HCT116 (cell line): ENCODE data around the gene RLN3. TPM values are rescaled to one million over a fixed set of nuclear protein-coding genes. Genes with fewer than 3 reads are reported as not detected.

Source experiments
- ATAC-seq: fragments of 200-7000 bp; cut with Tn5 transposase; 2 replicates; pipeline ENCODE4 v1.9.1; 2020; ENCODE audit warnings: mild to moderate bottlenecking, moderate library complexity
- BruUV-seq: library from RNA; stranded (reverse); fragments of 400-500 nt; replicated peaks from 2 replicates; lab custom pipeline; 2021; lab: Mats Ljungman, UMichigan
- CTCF ChIA-PET: fragments of 300-600 bp; sonication (Branson Sonifier 250); formaldehyde crosslinking; loops from one replicate; lab custom pipeline; 2021; ENCODE audit warnings: antibody characterized with exemption; lab: Charles Lee
- POLR2A ChIA-PET: fragments of 300-600, 350-600 bp; sonication (Branson Sonifier 250); formaldehyde crosslinking; loops from one replicate; lab custom pipeline; 2021; ENCODE audit warnings: antibody characterized with exemption; lab: Charles Lee
- RAD21 ChIA-PET, 2 experiments: fragments of 300-600 bp; sonication (Branson Sonifier 250); formaldehyde crosslinking; loops; one replicate each; lab custom pipeline; 2023; ENCODE audit warnings: low total read pairs in 2 of 2; ENCODE audit not compliant: uncharacterized antibody in 2 of 2, unreplicated experiment in 2 of 2, low non-redundant PET in 1 of 2; lab: Charles Lee
- DNase-seq: peaks from one replicate; pipeline ENCODE4 v3.0.0-alpha.2; 2010; ENCODE audit warnings: low read depth, low spot score
- H2AFZ ChIP-seq: fragments of 200-600 bp; shearing (Covaris generic), sonication (generic); 2 replicates; pipeline ENCODE4 v1.6.1; 2017; ENCODE audit warnings: low read depth, mixed run types, mixed read lengths, antibody characterized with exemption, low read length; ENCODE audit not compliant: poor library complexity, severe bottlenecking
- H3K27ac ChIP-seq: 2 replicates; pipeline ENCODE4 v1.5.1; 2012; ENCODE audit warnings: low read depth, low read length
- H3K27me3 ChIP-seq: fragments of 200-600 bp; sonication (generic); 2 replicates; pipeline ENCODE4 v1.6.1; 2016; ENCODE audit warnings: mixed run types, low read length, mixed read lengths; ENCODE audit not compliant: insufficient read depth
- H3K36me3 ChIP-seq, 2 experiments: fragments of 200-500 bp in 1 of 2; fragments of 200-600 bp in 1 of 2; sonication (Bioruptor generic) in 1 of 2; sonication (generic) in 1 of 2; 2 replicates each; pipeline versions ENCODE4 v1.5.1 to v1.6.1; 2014 to 2016; ENCODE audit warnings: low read length in 2 of 2, inconsistent platforms in 1 of 2, mixed read lengths in 1 of 2, mixed run types in 1 of 2; ENCODE audit not compliant: insufficient read depth in 2 of 2, control insufficient read depth in 1 of 2
- H3K4me1 ChIP-seq, 2 experiments: fragments of 200-600 bp in 1 of 2; sonication (generic) in 1 of 2; 2 replicates each; pipeline versions ENCODE4 v1.5.1 to v1.6.1; 2012 to 2017; ENCODE audit warnings: low read length in 2 of 2, inconsistent platforms in 1 of 2, mild to moderate bottlenecking in 1 of 2, mixed read lengths in 1 of 2, mixed run types in 1 of 2, moderate library complexity in 1 of 2; ENCODE audit not compliant: insufficient read depth in 2 of 2, control insufficient read depth in 1 of 2
- H3K4me2 ChIP-seq: fragments of 200-600 bp; sonication (generic); 2 replicates; pipeline ENCODE4 v1.6.1; 2017; ENCODE audit warnings: mixed run types, low read length, mixed read lengths
- H3K4me3 ChIP-seq, 2 experiments: fragments of 200-600 bp in 1 of 2; sonication (generic) in 1 of 2; replicated peaks in 1 of 2; 2 replicates each; pipeline ENCODE4 v1.5.1; 2011 to 2016; ENCODE audit warnings: low read length in 2 of 2, control low read depth in 1 of 2, low read depth in 1 of 2, mild to moderate bottlenecking in 1 of 2, mixed read lengths in 1 of 2, mixed run types in 1 of 2
- H3K79me2 ChIP-seq: fragments of 200-600 bp; sonication (generic); 2 replicates; pipeline ENCODE4 v1.6.1; 2017; ENCODE audit warnings: mild to moderate bottlenecking, mixed run types, low read length, moderate library complexity, mixed read lengths; ENCODE audit not compliant: insufficient read depth
- H3K9ac ChIP-seq: fragments of 200-600 bp; sonication (generic); 2 replicates; pipeline ENCODE4 v1.6.1; 2016; ENCODE audit warnings: low read length, mixed read lengths
- H3K9me2 ChIP-seq: fragments of 200-600 bp; sonication (generic), shearing (Covaris generic); 2 replicates; pipeline ENCODE4 v1.6.1; 2017; ENCODE audit warnings: mixed run types, mild to moderate bottlenecking, moderate library complexity; ENCODE audit not compliant: insufficient read depth
- H3K9me3 ChIP-seq, 2 experiments: fragments of 200-500 bp in 1 of 2; fragments of 200-600 bp in 1 of 2; sonication (Bioruptor generic) in 1 of 2; sonication (generic) in 1 of 2; 2 replicates each; pipeline ENCODE4 v1.6.1; 2014 to 2017; ENCODE audit warnings: low read length in 2 of 2, mixed read lengths in 2 of 2, inconsistent platforms in 1 of 2, low read depth in 1 of 2, mild to moderate bottlenecking in 1 of 2, mixed run types in 1 of 2, moderate library complexity in 1 of 2; ENCODE audit not compliant: control insufficient read depth in 1 of 2, insufficient read depth in 1 of 2
- H4K20me1 ChIP-seq: fragments of 200-600 bp; sonication (generic), shearing (Covaris generic); 2 replicates; pipeline ENCODE4 v1.6.1; 2017; ENCODE audit warnings: mixed run types, mild to moderate bottlenecking, moderate library complexity; ENCODE audit not compliant: insufficient read depth
- CBX3 ChIP-seq: IDR thresholded peaks from 2 replicates; pipeline ENCODE4 v1.6.1; 2012; ENCODE audit warnings: low read depth
- CEBPB ChIP-seq: IDR thresholded peaks from 2 replicates; pipeline ENCODE4 v1.6.1; 2012; ENCODE audit warnings: low read depth
- EGR1 ChIP-seq: IDR thresholded peaks from 2 replicates; pipeline ENCODE4 v1.6.1; 2012; ENCODE audit warnings: low read depth
- ELF1 ChIP-seq: IDR thresholded peaks from 2 replicates; pipeline ENCODE4 v1.6.1; 2012; ENCODE audit warnings: low read depth, borderline replicate concordance
- EZH2 ChIP-seq: fragments of 200-600 bp; sonication (generic); IDR thresholded peaks from 2 replicates; pipeline ENCODE4 v1.6.1; 2017; ENCODE audit warnings: antibody characterized with exemption, mixed run types
- FOSL1 ChIP-seq: IDR thresholded peaks from 2 replicates; pipeline ENCODE4 v1.6.1; 2012; ENCODE audit warnings: low read depth
- JUND ChIP-seq: IDR thresholded peaks from 2 replicates; pipeline ENCODE4 v1.6.1; 2012
- POLR2A ChIP-seq: IDR thresholded peaks from 2 replicates; pipeline ENCODE4 v1.7.0; 2011; ENCODE audit warnings: borderline replicate concordance; ENCODE audit not compliant: insufficient read depth, insufficient read length; ENCODE audit errors: extremely low read depth
- POLR2AphosphoS5 ChIP-seq: IDR thresholded peaks from 2 replicates; pipeline ENCODE4 v1.6.1; 2011; ENCODE audit warnings: mild to moderate bottlenecking, low read depth, low read length, moderate library complexity
- RAD21 ChIP-seq: IDR thresholded peaks from 2 replicates; pipeline ENCODE4 v1.6.1; 2012; ENCODE audit warnings: low read depth, mild to moderate bottlenecking
- REST ChIP-seq: IDR thresholded peaks from 2 replicates; pipeline ENCODE4 v1.6.1; 2012; ENCODE audit warnings: low read depth
- SIN3A ChIP-seq: IDR thresholded peaks from 2 replicates; pipeline ENCODE4 v1.6.1; 2012; ENCODE audit warnings: low read depth
- SP1 ChIP-seq: IDR thresholded peaks from 2 replicates; pipeline ENCODE4 v1.6.1; 2012; ENCODE audit warnings: low read depth
- SRF ChIP-seq: IDR thresholded peaks from 2 replicates; pipeline ENCODE4 v1.6.1; 2012; ENCODE audit warnings: low read depth
- TCF7L2 ChIP-seq: IDR thresholded peaks from 2 replicates; pipeline ENCODE4 v1.7.0; 2011; ENCODE audit warnings: borderline replicate concordance, inconsistent platforms; ENCODE audit not compliant: insufficient read depth, insufficient read length; ENCODE audit errors: extremely low read depth
- ZBTB33 ChIP-seq: IDR thresholded peaks from 2 replicates; pipeline ENCODE4 v1.6.1; 2011; ENCODE audit warnings: mild to moderate bottlenecking, low read length, moderate library complexity; ENCODE audit not compliant: insufficient replicate concordance; ENCODE audit errors: extremely low read depth
- ZFX ChIP-seq: fragments of 450-650 bp; IDR thresholded peaks from 2 replicates; pipeline ENCODE4 v1.6.1; 2017
- intact Hi-C: fragments of 100-400 bp; cut with micrococcal nuclease; formaldehyde crosslinking; loops from 2 replicates; pipeline ENCODE4 v1.10.0; 2022
- total RNA-seq: library from RNA; stranded (reverse); gene quantifications from one replicate; pipeline ENCODE4 v1.2.1, GENCODE V29; 2021; ENCODE audit not compliant: unreplicated experiment
- TF ChIP-seq, protein P1 (sequence below), 3 experiments: fragments of 200-600 bp in 1 of 3; sonication (generic) in 1 of 3; IDR thresholded peaks in 2 of 3; conservative IDR thresholded peaks in 1 of 3; 2 replicates each; pipeline ENCODE4 v1.5.1; 2012 to 2017; ENCODE audit warnings: low read depth in 2 of 3, low read length in 2 of 3, antibody characterized with exemption in 1 of 3, borderline replicate concordance in 1 of 3, control low read depth in 1 of 3, mild to moderate bottlenecking in 1 of 3, mixed read lengths in 1 of 3, mixed run types in 1 of 3, moderate library complexity in 1 of 3; ENCODE audit not compliant: insufficient read depth in 1 of 3

The RLN3 gene
- total RNA-seq, 1 experiment from 2014 or later: not detected

GRCh38 chr19:13997631-13997962 is 30.4 kb upstream of the RLN3 start:
- no peak overlapping the region for H2AFZ ChIP-seq
- no peak for DNase-seq
- no peaks in the 10 kb centered on the region for H4K20me1 ChIP-seq
- no peaks in the 10 kb centered on the region for H3K4me1 ChIP-seq
- POLR2A ChIA-PET: no interaction called here
- no peak for TF ChIP-seq SRF
- no peak for TF ChIP-seq EGR1
- TF ChIP-seq SIN3A: no peak
- no peak for TF ChIP-seq TCF7L2
- no peak for TF ChIP-seq POLR2A
- TF ChIP-seq ZFX: no peak
- no peak for TF ChIP-seq FOSL1
- TF ChIP-seq ZBTB33: no peak
- TF ChIP-seq CEBPB: no peak
- TF ChIP-seq REST: no peak
- no peak for TF ChIP-seq SP1
- TF ChIP-seq JUND: no peak
- TF ChIP-seq POLR2AphosphoS5: no peak
- TF ChIP-seq CBX3: no peak
- TF ChIP-seq, protein P1, sequence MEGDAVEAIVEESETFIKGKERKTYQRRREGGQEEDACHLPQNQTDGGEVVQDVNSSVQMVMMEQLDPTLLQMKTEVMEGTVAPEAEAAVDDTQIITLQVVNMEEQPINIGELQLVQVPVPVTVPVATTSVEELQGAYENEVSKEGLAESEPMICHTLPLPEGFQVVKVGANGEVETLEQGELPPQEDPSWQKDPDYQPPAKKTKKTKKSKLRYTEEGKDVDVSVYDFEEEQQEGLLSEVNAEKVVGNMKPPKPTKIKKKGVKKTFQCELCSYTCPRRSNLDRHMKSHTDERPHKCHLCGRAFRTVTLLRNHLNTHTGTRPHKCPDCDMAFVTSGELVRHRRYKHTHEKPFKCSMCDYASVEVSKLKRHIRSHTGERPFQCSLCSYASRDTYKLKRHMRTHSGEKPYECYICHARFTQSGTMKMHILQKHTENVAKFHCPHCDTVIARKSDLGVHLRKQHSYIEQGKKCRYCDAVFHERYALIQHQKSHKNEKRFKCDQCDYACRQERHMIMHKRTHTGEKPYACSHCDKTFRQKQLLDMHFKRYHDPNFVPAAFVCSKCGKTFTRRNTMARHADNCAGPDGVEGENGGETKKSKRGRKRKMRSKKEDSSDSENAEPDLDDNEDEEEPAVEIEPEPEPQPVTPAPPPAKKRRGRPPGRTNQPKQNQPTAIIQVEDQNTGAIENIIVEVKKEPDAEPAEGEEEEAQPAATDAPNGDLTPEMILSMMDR (IDR thresholded peaks at IDR 0.05 in 2 of 3, conservative IDR thresholded peaks at IDR 0.05 in 1 of 3; ENCODE audit: borderline replicate concordance in 1 of 3, insufficient read depth in 1 of 3, low read depth in 2 of 3, low read length in 2 of 3): no peak
- TF ChIP-seq RAD21: no peak
- TF ChIP-seq ELF1: no peak
- TF ChIP-seq EZH2: no peak
- TF ChIP-seq, all 23 proteins: peak for 0
- no peak for ATAC-seq
- Histone ChIP-seq H3K4me2 (no peak overlapping the region), H3K9me2 (no peaks in the 10 kb centered on the region), H3K9me3 (peaks cover 6 to 7% of the 10 kb centered on the region in 2 experiments; a peak in 2 of 4 replicates), H3K36me3 (0 out of 4 replicates have a peak, but pooled peaks cover 0 to 12% of the 10 kb centered on the region in 2 experiments), H3K27ac (no peak overlapping the region), H3K79me2 (0 out of 2 replicates have a peak, but pooled peaks cover 9% of the 10 kb centered on the region), H3K4me3 (no peak overlapping the region), H3K27me3 (no peaks in the 10 kb centered on the region), H3K9ac (no peak overlapping the region)
- BruUV-seq: no TSS peak
- CTCF ChIA-PET: no interaction called here
- intact Hi-C loops: no loop called here
- RAD21 ChIA-PET: no interaction called here
